GM12878 (cell line): Measurements from ENCODE around the gene MAP3K4.

Source experiments
- CHD1 ChIP-seq: IDR thresholded peaks from 2 replicates; pipeline ENCODE4 v1.6.1; 2012; ENCODE audit warnings: low read depth, low read length, improper control_type of control experiment
- NFYB ChIP-seq: IDR thresholded peaks from 2 replicates; pipeline ENCODE4 v1.6.1; 2011; ENCODE audit warnings: low read depth, mild to moderate bottlenecking, low read length, improper control_type of control experiment, moderate library complexity; ENCODE audit not compliant: insufficient read depth
- NR2C2 ChIP-seq: IDR thresholded peaks from 2 replicates; pipeline ENCODE4 v1.6.1; 2011; ENCODE audit warnings: borderline replicate concordance, low read depth; ENCODE audit not compliant: control insufficient read depth, insufficient read length
- POLR2A ChIP-seq: IDR thresholded peaks from 2 replicates; pipeline ENCODE4 v1.6.1; 2011; ENCODE audit warnings: low read depth, mild to moderate bottlenecking, low read length
- POLR2AphosphoS5 ChIP-seq: IDR thresholded peaks from 2 replicates; pipeline ENCODE4 v1.6.1; 2011; ENCODE audit warnings: mild to moderate bottlenecking, low read length, inconsistent platforms
- SMC3 ChIP-seq: IDR thresholded peaks from 2 replicates; pipeline ENCODE4 v1.6.1; 2011; ENCODE audit warnings: low read length, improper control_type of control experiment, borderline replicate concordance
- SUZ12 ChIP-seq: fragments of 200-600 bp; sonication (generic); IDR thresholded peaks from one replicate; pipeline ENCODE4 v1.6.1; 2018; ENCODE audit warnings: antibody characterized with exemption, mild to moderate bottlenecking; ENCODE audit not compliant: unreplicated experiment
- TARDBP ChIP-seq: IDR thresholded peaks from 2 replicates; pipeline ENCODE4 v1.6.1; 2016; ENCODE audit warnings: borderline replicate concordance
- ZNF384 ChIP-seq: IDR thresholded peaks from 2 replicates; pipeline ENCODE4 v1.6.1; 2012; ENCODE audit warnings: low read depth, mild to moderate bottlenecking, low read length, improper control_type of control experiment, borderline replicate concordance
- ZZZ3 ChIP-seq: IDR thresholded peaks from 2 replicates; pipeline ENCODE4 v1.6.1; 2011; ENCODE audit warnings: low read depth; ENCODE audit not compliant: control insufficient read depth, insufficient read length
- TF ChIP-seq, protein P1 (sequence below), 3 experiments: IDR thresholded peaks in 2 of 3; conservative IDR thresholded peaks in 1 of 3; 2 replicates each; pipeline ENCODE4 v1.5.1; 2011; ENCODE audit warnings: low read depth in 3 of 3, low read length in 3 of 3, mild to moderate bottlenecking in 3 of 3, control low read depth in 2 of 3, moderate library complexity in 2 of 3, inconsistent platforms in 1 of 3, mixed read lengths in 1 of 3; ENCODE audit not compliant: control insufficient read depth in 2 of 3, insufficient read depth in 1 of 3; ENCODE audit errors: extremely low read depth in 1 of 3

DNA sequence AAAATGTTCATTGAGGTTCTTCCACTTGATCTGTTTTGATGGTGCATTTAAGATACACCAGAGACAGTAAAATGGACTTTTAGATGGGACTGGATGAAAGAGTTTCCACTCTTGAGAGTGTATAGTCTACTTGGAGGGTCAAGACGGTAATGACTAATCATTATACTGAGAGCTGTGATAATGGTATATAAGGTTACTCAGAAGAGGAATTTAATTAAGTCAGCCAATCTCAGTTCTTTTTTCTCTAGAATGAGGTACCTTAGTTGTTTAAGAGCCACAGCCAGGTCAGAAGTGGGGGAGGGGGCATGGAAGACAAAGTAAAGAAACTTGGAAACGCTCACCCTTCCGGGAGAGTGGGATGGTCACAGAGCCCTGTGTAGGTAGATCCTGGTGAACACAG is 123.9 kb downstream of the MAP3K4 start:
- no peak for TF ChIP-seq TARDBP
- no peak for TF ChIP-seq POLR2AphosphoS5
- TF ChIP-seq POLR2A, result no peak
- no peak for TF ChIP-seq NR2C2
- TF ChIP-seq CHD1, result no peak
- TF ChIP-seq ZZZ3, result no peak
- TF ChIP-seq, protein P1, sequence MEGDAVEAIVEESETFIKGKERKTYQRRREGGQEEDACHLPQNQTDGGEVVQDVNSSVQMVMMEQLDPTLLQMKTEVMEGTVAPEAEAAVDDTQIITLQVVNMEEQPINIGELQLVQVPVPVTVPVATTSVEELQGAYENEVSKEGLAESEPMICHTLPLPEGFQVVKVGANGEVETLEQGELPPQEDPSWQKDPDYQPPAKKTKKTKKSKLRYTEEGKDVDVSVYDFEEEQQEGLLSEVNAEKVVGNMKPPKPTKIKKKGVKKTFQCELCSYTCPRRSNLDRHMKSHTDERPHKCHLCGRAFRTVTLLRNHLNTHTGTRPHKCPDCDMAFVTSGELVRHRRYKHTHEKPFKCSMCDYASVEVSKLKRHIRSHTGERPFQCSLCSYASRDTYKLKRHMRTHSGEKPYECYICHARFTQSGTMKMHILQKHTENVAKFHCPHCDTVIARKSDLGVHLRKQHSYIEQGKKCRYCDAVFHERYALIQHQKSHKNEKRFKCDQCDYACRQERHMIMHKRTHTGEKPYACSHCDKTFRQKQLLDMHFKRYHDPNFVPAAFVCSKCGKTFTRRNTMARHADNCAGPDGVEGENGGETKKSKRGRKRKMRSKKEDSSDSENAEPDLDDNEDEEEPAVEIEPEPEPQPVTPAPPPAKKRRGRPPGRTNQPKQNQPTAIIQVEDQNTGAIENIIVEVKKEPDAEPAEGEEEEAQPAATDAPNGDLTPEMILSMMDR (IDR thresholded peaks at IDR 0.05 in 2 of 3, conservative IDR thresholded peaks at IDR 0.05 in 1 of 3; ENCODE audit: control insufficient read depth in 2 of 3, extremely low read depth in 1 of 3, insufficient read depth in 1 of 3, low read depth in 3 of 3, low read length in 3 of 3), result no peak
- no peak for TF ChIP-seq NFYB
- no peak for TF ChIP-seq SUZ12
- TF ChIP-seq ZNF384, result no peak
- TF ChIP-seq SMC3, result no peak
